GM12878 (cell line): ENCODE measurements around the gene LSMEM2. TPM values are rescaled to one million over a fixed set of nuclear protein-coding genes. Genes with fewer than 3 reads are reported as not detected.
A peak's percentile ranks its signal among the peaks of the same experiment; 100 is the strongest.

Experiments used
- ATAC-seq: fragments of 200-7000 bp; cut with Tn5 transposase; 3 replicates; pipeline ENCODE4 v1.9.1; 2020; ENCODE audit warnings: mild to moderate bottlenecking, moderate library complexity
- BruUV-seq: library from RNA; stranded (reverse); fragments of 400-500 nt; replicated peaks from 2 replicates; lab custom pipeline; 2021; lab: Mats Ljungman, UMichigan
- CTCF ChIA-PET: fragments of 300-600 bp; sonication (Branson Sonifier 250); formaldehyde crosslinking; extraction: SDS; loops from one replicate; lab custom pipeline; 2021; ENCODE audit warnings: inconsistent platforms; lab: Yijun Ruan, JAX
- POLR2A ChIA-PET: fragments of 350-600 bp; formaldehyde crosslinking; extraction: SDS; loops from one replicate; lab custom pipeline; 2021; ENCODE audit warnings: inconsistent platforms; lab: Charles Lee
- RAD21 ChIA-PET: fragments of 300-600 bp; sonication (Branson Sonifier 250); formaldehyde crosslinking; loops from one replicate; lab custom pipeline; 2023; ENCODE audit warnings: antibody characterized with exemption; ENCODE audit not compliant: unreplicated experiment; lab: Charles Lee
- SMC1A ChIA-PET: fragments of 300-600 bp; sonication (Branson Sonifier 250); formaldehyde crosslinking; loops from one replicate; lab custom pipeline; 2023; ENCODE audit not compliant: unreplicated experiment, uncharacterized antibody; lab: Charles Lee
- DNase-seq: peaks from one replicate; pipeline ENCODE4 v3.0.0-alpha.2; 2011; ENCODE audit warnings: low read depth, low spot score
- FAIRE-seq: peaks from 3 replicates; lab custom pipeline; 2011; peaks lifted over from hg19 to GRCh38; lab: Jason Lieb, UNC
- H2AFZ ChIP-seq: 2 replicates; pipeline ENCODE4 v1.6.0; 2011; ENCODE audit warnings: low read depth, low read length, control low read depth; ENCODE audit not compliant: control insufficient read depth
- H3K27ac ChIP-seq: 2 replicates; pipeline ENCODE4 v1.5.1; 2011; ENCODE audit warnings: control low read depth; ENCODE audit not compliant: control insufficient read depth, insufficient read depth
- H3K27me3 ChIP-seq, 2 experiments: replicated peaks in 1 of 2; 2 replicates each; pipeline versions ENCODE4 v1.6.0 to v1.6.1; 2011; ENCODE audit warnings: low read length in 1 of 2; ENCODE audit not compliant: control insufficient read depth in 2 of 2, insufficient read depth in 2 of 2
- H3K36me3 ChIP-seq, 2 experiments: 2 replicates each; pipeline ENCODE4 v1.5.1; 2011; ENCODE audit warnings: low read length in 1 of 2; ENCODE audit not compliant: control insufficient read depth in 2 of 2, insufficient read depth in 2 of 2
- H3K4me1 ChIP-seq: 2 replicates; pipeline ENCODE4 v1.6.1; 2011; ENCODE audit warnings: mild to moderate bottlenecking, low read length, moderate library complexity, mixed read lengths; ENCODE audit not compliant: control insufficient read depth, insufficient read depth
- H3K4me2 ChIP-seq: 2 replicates; pipeline ENCODE4 v1.6.0; 2011; ENCODE audit warnings: control low read depth; ENCODE audit not compliant: control insufficient read depth, insufficient read depth
- H3K4me3 ChIP-seq: fragments of 200-600 bp; sonication (generic); 2 replicates; pipeline ENCODE4 v1.5.1; 2016
- H3K79me2 ChIP-seq: 2 replicates; pipeline ENCODE4 v1.6.0; 2011; ENCODE audit warnings: low read length; ENCODE audit not compliant: control insufficient read depth, insufficient read depth
- H3K9ac ChIP-seq: 2 replicates; pipeline ENCODE4 v1.8.0; 2011; ENCODE audit warnings: low read length, control low read depth, mixed read lengths; ENCODE audit not compliant: control insufficient read depth, insufficient read depth
- H3K9me3 ChIP-seq: replicated peaks from 3 replicates; pipeline ENCODE4 v1.5.1; 2011; ENCODE audit warnings: mild to moderate bottlenecking, low read length; ENCODE audit not compliant: control insufficient read depth, insufficient read depth
- H4K20me1 ChIP-seq: 2 replicates; pipeline ENCODE4 v1.6.0; 2011; ENCODE audit not compliant: control insufficient read depth, insufficient read depth
- ATF7 ChIP-seq: fragments of 450-650 bp; IDR thresholded peaks from 2 replicates; pipeline ENCODE4 v1.6.1; 2016; ENCODE audit warnings: low read depth, mild to moderate bottlenecking
- BCL11A ChIP-seq: IDR thresholded peaks from 2 replicates; pipeline ENCODE4 v1.6.1; 2011; ENCODE audit warnings: low read depth, low read length
- ESRRA ChIP-seq: IDR thresholded peaks from 2 replicates; pipeline ENCODE4 v1.6.1; 2012; ENCODE audit warnings: mild to moderate bottlenecking, low read length, improper control_type of control experiment
- FOXK2 ChIP-seq: fragments of 450-650 bp; IDR thresholded peaks from 2 replicates; pipeline ENCODE4 v1.6.1; 2017; ENCODE audit warnings: mild to moderate bottlenecking, moderate library complexity
- HDAC6 ChIP-seq: fragments of 200-600 bp; sonication (generic); IDR thresholded peaks from one replicate; pipeline ENCODE4 v1.8.0; 2017; ENCODE audit warnings: antibody characterized with exemption; ENCODE audit not compliant: unreplicated experiment
- IKZF1 ChIP-seq: fragments of 450-650 bp; conservative IDR thresholded peaks from 2 replicates; pipeline ENCODE4 v1.6.1; 2017; ENCODE audit warnings: antibody characterized with exemption, mild to moderate bottlenecking
- IRF4 ChIP-seq: IDR thresholded peaks from 2 replicates; pipeline ENCODE4 v1.6.1; 2011; ENCODE audit warnings: low read depth, low read length
- MXI1 ChIP-seq: fragments of 150-350 bp; IDR thresholded peaks from 2 replicates; pipeline ENCODE4 v1.6.1; 2011; ENCODE audit warnings: low read depth, mild to moderate bottlenecking, inconsistent platforms, low read length, improper control_type of control experiment
- NR2C1 ChIP-seq: fragments of 450-650 bp; IDR thresholded peaks from 2 replicates; pipeline ENCODE4 v1.6.1; 2017; ENCODE audit warnings: antibody characterized with exemption, mild to moderate bottlenecking, moderate library complexity
- POLR2AphosphoS2 ChIP-seq: IDR thresholded peaks from 2 replicates; pipeline ENCODE4 v1.6.1; 2011; ENCODE audit warnings: low read depth, mild to moderate bottlenecking, low read length, improper control_type of control experiment, moderate library complexity
- POU2F2 ChIP-seq: IDR thresholded peaks from 3 replicates; pipeline ENCODE4 v1.6.1; 2011; ENCODE audit warnings: low read depth, mild to moderate bottlenecking, low read length, borderline replicate concordance
- RB1 ChIP-seq: fragments of 450-650 bp; formaldehyde crosslinking; IDR thresholded peaks from 2 replicates; pipeline ENCODE4 v1.6.1; 2017; ENCODE audit warnings: mild to moderate bottlenecking, borderline replicate concordance
- RFX5 ChIP-seq: IDR thresholded peaks from 2 replicates; pipeline ENCODE4 v1.6.1; 2011; ENCODE audit warnings: low read depth, low read length, improper control_type of control experiment
- RUNX3 ChIP-seq: IDR thresholded peaks from 2 replicates; pipeline ENCODE4 v1.6.1; 2012; ENCODE audit warnings: low read length, inconsistent platforms
- STAT1 ChIP-seq: fragments of 450-650 bp; conservative IDR thresholded peaks from 2 replicates; pipeline ENCODE4 v1.6.1; 2014; ENCODE audit warnings: antibody characterized with exemption, mild to moderate bottlenecking
- TAF1 ChIP-seq: IDR thresholded peaks from 2 replicates; pipeline ENCODE4 v1.6.1; 2011; ENCODE audit warnings: mild to moderate bottlenecking, low read depth, low read length, borderline replicate concordance
- TCF12 ChIP-seq: IDR thresholded peaks from 2 replicates; pipeline ENCODE4 v1.6.1; 2011; ENCODE audit warnings: low read depth, mild to moderate bottlenecking, low read length
- WGBS: methylation state at CpG from one replicate; pipeline ENCODE4 v1.1.6; 2016; ENCODE audit warnings: low lambda C conversion rate; ENCODE audit not compliant: insufficient replicate concordance, insufficient coverage; ENCODE audit errors: missing lambda C conversion rate; 5-methylcytosine and 5-hydroxymethylcytosine counted together
- in situ Hi-C: fragments of 300-500 bp; cut with MboI; formaldehyde crosslinking; loops from 9 replicates; pipeline ENCODE4 v1.14.3; 2018; ENCODE audit warnings: mixed read lengths
- intact Hi-C: fragments of 100-400 bp; cut with micrococcal nuclease; formaldehyde crosslinking; loops from one replicate; pipeline ENCODE4 v1.14.2; 2022; ENCODE audit not compliant: unreplicated experiment
- polyA plus RNA-seq, 11 experiments: library from polyadenylated mRNA; depleted of rRNA in 4 of 11; unstranded in 6 of 11; stranded (reverse) in 5 of 11; fragments of >200 nt; fragmentation: Nextera tagmentation in 4 of 11; fragmentation: Illumina TruSeq in 1 of 11; extraction: Ambion mirVana in 4 of 11; extraction: Trizol in 1 of 11; gene quantifications; 1 replicate in 1 of 11; 2 replicates in 10 of 11; pipeline versions ENCODE4 v1.2.1 to v1.2.3, GENCODE V29; 2011 to 2016; ENCODE audit warnings: inconsistent platforms in 2 of 11, missing spikeins in 2 of 11, low read depth in 1 of 11
- total RNA-seq, 4 experiments: library from RNA; depleted of rRNA in 3 of 4; stranded (reverse); fragments of >200 nt in 3 of 4; fragmentation: Illumina TruSeq in 1 of 4; extraction: Trizol in 1 of 4; gene quantifications; 2 replicates each; pipeline versions ENCODE4 v1.2.1 to v1.2.3, GENCODE V29; 2013 to 2021
- TF ChIP-seq, protein P1 (sequence below): fragments of 450-650 bp; IDR thresholded peaks from 2 replicates; pipeline ENCODE4 v1.6.1; 2016; ENCODE audit warnings: mild to moderate bottlenecking
- TF ChIP-seq, protein P2 (sequence below): fragments of 450-650 bp; IDR thresholded peaks from 2 replicates; pipeline ENCODE4 v1.6.1; 2017; ENCODE audit warnings: mild to moderate bottlenecking, low read depth, inconsistent platforms; ENCODE audit not compliant: poor library complexity, severe bottlenecking

The LSMEM2 gene
- total and polyA plus RNA-seq, 10 of the 15 experiments (the other 5 are each of a cell fraction or from before 2014, with no cell fraction given) = 0.17 TPM; not detected in 9

DNA sequence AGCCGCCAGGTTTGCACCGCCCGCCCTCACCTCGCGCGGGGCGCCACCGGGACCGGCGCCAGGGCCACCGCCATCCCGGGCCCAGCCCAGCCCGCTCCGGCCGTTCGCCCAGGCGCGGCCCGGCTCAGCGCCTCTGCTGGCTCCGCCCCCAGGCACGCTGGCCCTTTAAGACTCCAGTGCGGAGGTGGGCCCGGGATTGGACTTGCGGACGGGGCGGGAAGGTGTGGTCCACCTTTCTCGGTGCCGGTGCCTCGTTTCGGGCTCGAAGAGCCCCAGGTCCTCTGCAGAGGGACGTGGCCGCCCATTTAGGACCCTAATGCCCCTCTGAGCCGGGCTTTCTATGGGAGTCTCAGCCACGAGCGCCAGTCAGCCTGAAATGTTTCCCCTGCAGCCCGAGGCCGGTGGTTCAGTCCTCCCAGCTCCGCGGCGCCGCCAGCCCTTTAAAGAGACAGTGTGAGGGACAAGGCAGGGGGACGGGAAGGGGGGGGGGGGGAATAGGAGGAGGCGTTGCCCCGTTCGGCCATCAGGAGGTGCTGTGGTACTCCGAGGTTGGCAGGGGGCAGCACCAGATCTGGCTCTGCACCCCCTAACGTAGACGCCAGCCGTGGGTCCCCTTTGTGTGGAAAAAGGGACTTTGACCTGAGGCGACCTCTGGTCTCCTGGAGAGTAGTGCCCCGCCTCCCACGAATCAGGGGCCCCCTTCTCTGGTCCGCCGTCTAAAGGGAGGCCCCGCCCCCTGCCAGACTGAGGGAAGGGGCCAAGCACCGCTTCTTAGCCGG lies 42.6 kb downstream of the LSMEM2 start:
- H3K9me3 ChIP-seq = no peaks in the 10 kb centered on the region
- H3K4me2 ChIP-seq = peak overlapping the region; percentile 64
- peak overlapping the region; percentile 83 for H3K9ac ChIP-seq
- H3K36me3 ChIP-seq = peaks cover 2 to 4% of the 10 kb centered on the region in 2 experiments; a peak in 2 of 4 replicates
- intact Hi-C loops (loop anchor here (1.0 kb wide), 1 partner anchor 22 kb away; the partner anchor contains the start of genes HYAL3 and NAA80), in situ Hi-C loops (no loop called here)
- ChIA-PET CTCF (interaction anchor here (0.5 to 5.1 kb wide), 7 partner anchors 15 to 95 kb away, joined by 3 to 72 read pairs (median 3); partner anchors contain the start of genes HYAL3, NAA80 and RASSF1), POLR2A (interaction anchor here (0.5 to 2.0 kb wide), 4 partner anchors 15 to 1732 kb away, joined by 3 to 12 read pairs (median 6); partner anchors contain the start of genes HYAL3 and NAA80), SMC1A (interaction anchor here (1.2 kb wide), 1 partner anchor 16 kb away, joined by 3 read pairs; no protein-coding TSS in a partner anchor), RAD21 (interaction anchor here (0.6 to 1.6 kb wide), 7 partner anchors 15 to 215 kb away, joined by 3 to 6 read pairs (median 3); partner anchors contain the start of genes HYAL3, IFRD2 and NAA80)
- H3K4me1 ChIP-seq = peaks cover 22% of the 10 kb centered on the region
- FAIRE-seq (peak; percentile 87), DNase-seq (peak; percentile 42), ATAC-seq (peak; percentile 91)
- no peaks in the 10 kb centered on the region for H3K27me3 ChIP-seq
- no TSS peak for BruUV-seq
- peak overlapping the region; percentile 70 for H3K4me3 ChIP-seq
- no peaks in the 10 kb centered on the region for H4K20me1 ChIP-seq
- peak overlapping the region; percentile 92 for H2AFZ ChIP-seq
- peaks cover 5% of the 10 kb centered on the region for H3K79me2 ChIP-seq
- peak overlapping the region; percentile 88 for H3K27ac ChIP-seq
- 4% methylated on average over 53 of the region's 59 CpGs for WGBS
- TF ChIP-seq FOXK2 (peak; percentile 99), ESRRA (no peak), TCF12 (no peak), NR2C1 (peak; percentile 32; the same call in 1 of the 2 replicates), STAT1 (peak; percentile 98), POU2F2 (peak; percentile 10; the same call in 1 of the 3 replicates), HDAC6 (no peak), MXI1 (no peak), IRF4 (peak; percentile 39; the same call in 1 of the 2 replicates), RFX5 (no peak), BCL11A (no peak), RUNX3 (peak; percentile 76), TAF1 (0 out of 2 replicates have a peak, but pooled peaks have one; percentile 8), ATF7 (peak; percentile 100), POLR2AphosphoS2 (0 out of 2 replicates have a peak, but pooled peaks have one; percentile 62), IKZF1 (peak; percentile 89), RB1 (peak; percentile 84)
- TF ChIP-seq, protein P1, sequence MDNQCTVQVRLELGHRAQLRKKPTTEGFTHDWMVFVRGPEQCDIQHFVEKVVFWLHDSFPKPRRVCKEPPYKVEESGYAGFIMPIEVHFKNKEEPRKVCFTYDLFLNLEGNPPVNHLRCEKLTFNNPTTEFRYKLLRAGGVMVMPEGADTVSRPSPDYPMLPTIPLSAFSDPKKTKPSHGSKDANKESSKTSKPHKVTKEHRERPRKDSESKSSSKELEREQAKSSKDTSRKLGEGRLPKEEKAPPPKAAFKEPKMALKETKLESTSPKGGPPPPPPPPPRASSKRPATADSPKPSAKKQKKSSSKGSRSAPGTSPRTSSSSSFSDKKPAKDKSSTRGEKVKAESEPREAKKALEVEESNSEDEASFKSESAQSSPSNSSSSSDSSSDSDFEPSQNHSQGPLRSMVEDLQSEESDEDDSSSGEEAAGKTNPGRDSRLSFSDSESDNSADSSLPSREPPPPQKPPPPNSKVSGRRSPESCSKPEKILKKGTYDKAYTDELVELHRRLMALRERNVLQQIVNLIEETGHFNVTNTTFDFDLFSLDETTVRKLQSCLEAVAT = peak; percentile 88
- TF ChIP-seq, protein P2, sequence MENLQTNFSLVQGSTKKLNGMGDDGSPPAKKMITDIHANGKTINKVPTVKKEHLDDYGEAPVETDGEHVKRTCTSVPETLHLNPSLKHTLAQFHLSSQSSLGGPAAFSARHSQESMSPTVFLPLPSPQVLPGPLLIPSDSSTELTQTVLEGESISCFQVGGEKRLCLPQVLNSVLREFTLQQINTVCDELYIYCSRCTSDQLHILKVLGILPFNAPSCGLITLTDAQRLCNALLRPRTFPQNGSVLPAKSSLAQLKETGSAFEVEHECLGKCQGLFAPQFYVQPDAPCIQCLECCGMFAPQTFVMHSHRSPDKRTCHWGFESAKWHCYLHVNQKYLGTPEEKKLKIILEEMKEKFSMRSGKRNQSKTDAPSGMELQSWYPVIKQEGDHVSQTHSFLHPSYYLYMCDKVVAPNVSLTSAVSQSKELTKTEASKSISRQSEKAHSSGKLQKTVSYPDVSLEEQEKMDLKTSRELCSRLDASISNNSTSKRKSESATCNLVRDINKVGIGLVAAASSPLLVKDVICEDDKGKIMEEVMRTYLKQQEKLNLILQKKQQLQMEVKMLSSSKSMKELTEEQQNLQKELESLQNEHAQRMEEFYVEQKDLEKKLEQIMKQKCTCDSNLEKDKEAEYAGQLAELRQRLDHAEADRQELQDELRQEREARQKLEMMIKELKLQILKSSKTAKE = peak; percentile 98
